Measurements from ENCODE around the gene TMEM132C.

The TMEM132C gene

DNA sequence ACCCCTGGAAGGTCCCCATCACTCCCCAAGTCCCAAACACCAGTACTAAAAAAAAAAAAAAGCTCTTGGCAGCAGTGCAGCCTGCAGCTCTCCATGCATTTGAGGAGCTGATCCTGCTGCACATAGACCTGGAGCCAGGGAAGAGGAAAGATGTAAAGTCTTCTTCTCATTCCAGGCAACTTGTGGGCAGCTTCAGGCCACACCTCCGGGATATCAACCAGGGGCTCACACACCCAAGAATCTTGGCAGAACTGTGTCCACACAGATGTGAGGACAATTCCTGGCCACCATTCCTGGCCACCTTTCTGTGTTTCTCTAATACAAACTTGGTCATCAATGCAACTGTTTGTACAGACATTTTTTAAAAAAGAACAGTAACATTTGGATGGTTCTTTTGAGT is 72.7 kb downstream of the TMEM132C start:
- DNase-seq, result no peak

DNA sequence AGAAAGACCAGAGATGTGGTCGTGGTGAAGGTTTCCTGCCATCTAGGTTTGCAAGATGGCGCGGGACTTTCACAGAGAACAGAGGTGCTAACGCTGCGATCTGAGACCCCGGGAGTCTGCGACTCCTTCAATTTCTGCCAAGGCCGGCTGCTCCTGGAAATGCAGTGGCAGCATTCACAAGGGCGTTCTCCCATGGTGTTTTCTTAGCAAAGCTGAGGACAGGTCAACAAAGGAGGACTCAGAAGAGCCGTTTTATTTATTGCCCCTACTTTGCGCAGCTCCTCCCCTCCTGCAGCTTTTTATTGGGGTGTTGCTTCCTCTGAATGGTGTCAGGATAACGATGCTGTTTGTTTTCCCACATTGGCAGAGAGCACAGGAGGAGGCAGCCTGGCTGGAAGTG is 86.3 kb downstream of the TMEM132C start:
- DNase-seq, result no peak

DNA sequence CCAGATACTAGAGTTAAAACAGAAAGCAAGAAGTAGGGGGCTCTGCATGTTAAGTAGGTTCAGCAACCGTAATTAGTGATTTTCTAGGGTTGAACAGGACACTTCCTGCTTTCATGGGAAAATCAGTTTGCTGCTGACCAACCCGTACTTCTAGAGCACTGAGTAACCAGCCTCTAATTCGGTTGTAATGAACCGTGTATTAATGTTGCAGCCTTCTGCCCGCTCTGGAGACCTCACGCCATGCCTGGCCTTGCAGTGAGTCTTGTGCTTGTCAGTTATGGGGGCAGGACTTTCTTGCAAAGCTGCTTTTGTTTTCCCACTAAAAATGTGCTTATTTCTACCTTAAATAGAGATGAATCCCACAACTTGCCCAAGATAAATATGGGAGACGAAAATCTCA is 89.6 kb downstream of the TMEM132C start:
- no peak for DNase-seq

DNA sequence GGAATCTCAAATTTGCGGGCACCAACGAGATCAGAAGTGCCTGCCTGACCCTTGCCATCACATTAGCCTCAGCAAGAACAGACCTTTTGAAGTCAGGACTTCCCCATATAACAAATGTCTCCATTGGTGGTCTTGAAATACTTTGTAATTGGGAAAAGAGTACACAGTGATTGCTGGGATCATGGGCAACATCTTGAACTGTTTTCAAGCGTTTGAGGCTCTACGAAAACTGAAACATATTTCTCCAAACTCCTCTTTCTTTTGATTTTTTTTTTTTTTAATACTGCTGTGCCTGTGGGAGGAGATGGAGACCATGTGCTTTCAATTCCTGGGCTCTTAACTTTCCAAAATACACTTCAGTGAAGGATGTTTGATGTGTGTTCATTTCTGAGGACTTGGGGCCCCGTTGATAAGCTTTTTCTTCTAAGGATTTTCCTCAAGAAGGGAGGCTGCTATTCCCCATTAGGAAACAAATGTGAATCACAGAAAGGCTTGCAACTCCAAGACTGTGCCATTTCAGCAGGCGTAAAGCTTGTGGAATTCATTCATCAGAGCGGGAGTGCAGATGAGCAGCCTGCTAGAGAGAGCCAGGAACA is 94.5 kb downstream of the TMEM132C start:
- DNase-seq, result no peak

DNA sequence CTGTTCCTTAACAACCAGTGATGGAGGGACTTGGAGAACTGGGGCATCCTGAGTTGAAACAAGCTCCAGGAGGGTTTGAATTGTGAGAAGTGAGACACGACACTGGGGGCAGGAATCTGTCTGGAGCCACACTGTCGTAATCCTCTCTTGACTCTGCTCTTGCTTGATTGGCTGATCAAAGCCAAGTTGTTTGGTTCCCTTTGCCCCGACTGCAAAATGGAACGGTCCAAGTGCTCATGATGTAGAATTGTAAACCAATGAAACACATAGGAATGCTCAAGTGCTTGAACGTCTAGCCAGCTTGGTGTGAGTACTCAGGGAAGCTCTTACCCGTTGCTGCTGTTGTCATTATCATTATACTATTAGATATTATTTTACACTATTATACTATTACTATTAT is 98.1 kb downstream of the TMEM132C start:
- no peak for DNase-seq

DNA sequence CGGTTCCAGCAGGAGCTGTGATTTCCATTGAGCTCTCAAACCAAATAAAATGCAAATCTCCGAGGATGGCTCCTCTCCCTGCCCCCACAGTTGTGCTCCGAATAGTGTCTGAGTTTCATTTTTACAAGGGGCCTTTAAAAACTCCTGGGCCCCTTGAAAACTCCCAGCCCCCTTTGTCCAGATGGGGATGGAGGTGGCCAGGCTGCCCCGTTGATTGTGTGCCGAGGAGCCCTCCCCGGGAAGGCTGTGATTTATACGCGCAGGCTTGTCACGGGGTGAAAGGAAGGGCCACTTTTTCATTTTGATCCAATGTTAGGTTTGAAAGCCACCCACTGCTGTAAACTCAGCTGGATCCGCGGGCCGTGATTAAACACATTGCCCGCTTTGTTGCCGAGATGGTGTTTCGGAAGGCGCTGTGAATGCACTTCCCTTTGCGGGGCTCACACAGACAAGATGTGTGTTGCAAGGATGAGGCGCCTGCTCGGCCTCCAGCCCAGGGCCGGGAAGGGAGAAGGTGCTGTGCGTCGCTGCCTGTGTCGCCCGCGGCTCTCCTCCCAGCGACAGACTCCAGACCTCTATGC is 98.8 kb downstream of the TMEM132C start:
- no peak for DNase-seq

DNA sequence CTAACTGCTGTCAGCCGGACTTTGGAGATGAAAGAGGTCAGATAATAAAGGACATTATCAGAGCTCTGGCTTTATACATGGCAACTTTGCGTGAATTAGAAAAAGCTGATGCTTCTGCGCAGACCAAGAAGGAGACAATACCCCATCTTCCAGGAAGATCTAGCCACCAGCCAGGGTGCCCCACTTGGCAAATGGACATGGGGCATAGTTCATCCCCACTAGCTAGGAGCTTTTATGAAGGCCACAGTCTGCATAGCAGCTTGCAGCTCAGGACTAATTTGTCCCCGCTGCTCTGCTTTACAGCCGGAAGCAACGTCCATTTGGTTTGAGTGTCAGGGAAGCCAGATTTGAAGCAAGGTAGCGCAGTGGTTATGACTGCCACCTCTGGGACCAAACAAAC is 101.0 kb downstream of the TMEM132C start:
- no peak for DNase-seq

DNA sequence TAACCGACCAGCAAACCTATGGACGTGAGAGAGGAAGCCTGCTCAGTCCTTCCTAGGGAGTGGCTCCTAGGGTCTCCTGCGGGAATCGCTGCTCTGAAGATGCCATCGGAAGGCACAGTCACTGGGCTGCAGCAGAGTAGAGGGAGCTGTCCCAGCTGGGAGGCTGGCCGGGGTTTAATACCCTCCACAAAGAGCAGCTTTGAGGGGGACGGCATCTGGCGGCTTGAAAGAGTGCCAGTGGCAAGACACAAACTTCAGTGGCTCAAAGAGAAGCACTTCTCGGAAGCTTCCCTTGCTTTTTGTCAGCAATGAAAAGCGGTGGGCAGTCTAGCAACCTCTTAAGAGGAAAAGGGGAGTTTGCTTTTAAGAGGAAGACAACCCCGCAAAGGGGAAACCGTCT is 114.6 kb downstream of the TMEM132C start:
- DNase-seq, result no peak

DNA sequence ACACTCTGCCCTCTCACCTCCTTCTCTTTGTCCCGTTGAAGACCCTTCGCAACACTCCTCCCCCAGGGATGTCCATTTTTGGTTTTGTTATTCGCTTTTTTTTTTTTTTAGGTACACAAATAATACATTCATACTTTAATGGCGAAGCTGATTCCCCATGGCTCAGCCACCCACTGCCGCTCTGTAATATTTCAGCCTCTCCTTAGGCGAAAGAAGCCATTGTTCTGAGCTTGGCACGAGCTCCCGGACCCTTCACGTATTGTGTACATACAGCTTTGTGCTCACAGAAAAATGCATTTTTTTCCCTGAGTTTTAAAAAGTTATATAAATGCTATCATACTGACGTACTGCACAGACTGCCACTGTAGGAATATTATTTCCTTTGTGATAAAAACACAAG is 115.0 kb downstream of the TMEM132C start:
- DNase-seq, result no peak

DNA sequence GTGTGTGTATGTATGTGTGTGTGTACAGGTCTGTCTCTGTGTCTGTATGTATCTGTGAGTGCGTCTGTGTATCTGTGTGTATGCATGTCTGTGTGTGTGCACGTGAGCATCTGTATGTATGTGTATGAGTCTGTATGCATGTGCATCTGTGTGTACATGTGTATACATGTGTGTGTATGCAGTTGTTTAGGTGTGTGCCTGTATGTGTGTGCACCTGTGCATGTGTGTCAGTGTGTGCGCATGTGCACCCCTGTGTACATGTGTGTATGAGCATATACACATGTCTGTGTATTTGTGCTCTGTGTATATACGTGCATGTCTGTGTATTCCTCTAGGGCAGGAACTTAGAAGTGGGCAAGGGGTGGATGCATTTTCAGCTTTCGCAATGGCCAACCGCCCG is 116.0 kb downstream of the TMEM132C start:
- DNase-seq, result no peak

DNA sequence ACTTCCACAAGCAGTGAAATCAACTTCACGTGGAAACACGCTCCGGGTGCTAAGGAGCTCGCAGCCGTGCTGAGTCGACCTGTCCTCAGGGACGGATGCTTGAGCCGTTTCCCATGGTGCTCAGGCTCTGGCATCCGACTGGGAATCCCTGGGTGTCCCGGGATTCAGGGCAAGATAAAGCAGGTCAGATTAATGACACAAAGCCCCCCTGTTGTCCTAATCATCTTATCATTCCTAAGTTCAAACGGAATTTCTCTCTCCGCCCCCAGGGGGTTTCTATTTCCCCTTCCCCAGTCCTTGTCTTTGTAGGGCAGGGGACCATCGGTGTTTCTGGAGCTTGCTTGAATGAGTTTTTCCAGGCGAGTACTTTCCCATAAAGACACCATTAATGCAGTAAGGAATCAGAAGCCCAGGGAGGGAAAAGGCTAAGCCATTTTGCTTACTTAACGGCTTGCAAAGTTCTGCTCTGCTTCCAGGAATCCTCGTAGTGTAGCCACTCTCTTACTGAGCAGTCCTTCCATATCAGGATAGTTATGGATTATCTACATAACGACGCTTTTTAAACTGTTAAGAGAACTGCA is 116.5 kb downstream of the TMEM132C start:
- DNase-seq, result no peak

DNA sequence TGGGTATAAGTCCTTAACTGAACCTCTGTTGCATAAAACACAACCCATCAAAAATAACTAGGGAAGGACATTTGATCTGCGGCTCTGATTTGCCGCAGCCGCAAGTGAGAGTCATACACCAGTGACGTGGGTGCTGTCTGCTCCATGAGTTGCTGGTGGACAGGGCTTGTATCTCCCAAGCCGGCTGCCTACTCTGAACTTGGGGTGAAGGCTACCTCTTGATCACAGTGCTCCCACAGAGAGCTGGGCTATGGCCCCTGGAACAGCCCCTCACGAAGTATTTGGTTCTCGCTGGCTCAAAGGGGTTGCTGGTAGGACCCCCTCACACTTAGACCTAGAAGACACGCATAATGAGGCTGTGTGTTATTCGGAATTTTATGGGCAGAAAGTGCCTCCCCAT is 118.8 kb downstream of the TMEM132C start:
- no peak for DNase-seq

DNA sequence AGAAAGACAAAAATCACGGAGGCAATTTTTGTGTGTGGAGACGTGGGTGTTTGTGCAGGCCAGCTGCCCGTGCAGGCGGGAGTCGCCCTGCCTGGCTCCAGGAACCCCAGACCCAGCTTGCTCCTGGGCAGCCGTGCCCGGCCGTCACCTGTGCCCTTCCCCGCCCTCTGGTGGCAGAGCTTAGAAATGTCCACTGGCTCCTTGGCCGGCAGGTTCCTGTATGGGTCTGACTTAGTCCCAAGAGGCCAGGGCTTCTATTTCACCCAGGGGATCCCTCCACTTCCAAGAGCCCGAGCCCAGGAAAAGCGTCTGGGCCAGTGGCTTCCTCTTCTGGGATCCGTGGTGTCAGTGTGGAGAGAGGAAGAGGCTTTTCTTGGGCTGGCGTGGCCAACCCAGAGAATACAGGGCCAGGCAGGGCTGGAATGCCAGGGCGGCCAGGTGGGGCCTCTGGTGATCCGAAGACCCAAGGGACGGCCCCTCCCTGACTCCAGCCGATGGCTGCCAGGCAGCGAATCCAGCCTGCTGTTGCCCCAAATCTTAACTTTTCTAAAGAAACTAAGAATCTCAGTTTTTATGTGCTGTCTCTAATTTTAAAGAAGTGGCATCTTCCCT is 120.9 kb downstream of the TMEM132C start:
- peak; percentile 2 for DNase-seq

DNA sequence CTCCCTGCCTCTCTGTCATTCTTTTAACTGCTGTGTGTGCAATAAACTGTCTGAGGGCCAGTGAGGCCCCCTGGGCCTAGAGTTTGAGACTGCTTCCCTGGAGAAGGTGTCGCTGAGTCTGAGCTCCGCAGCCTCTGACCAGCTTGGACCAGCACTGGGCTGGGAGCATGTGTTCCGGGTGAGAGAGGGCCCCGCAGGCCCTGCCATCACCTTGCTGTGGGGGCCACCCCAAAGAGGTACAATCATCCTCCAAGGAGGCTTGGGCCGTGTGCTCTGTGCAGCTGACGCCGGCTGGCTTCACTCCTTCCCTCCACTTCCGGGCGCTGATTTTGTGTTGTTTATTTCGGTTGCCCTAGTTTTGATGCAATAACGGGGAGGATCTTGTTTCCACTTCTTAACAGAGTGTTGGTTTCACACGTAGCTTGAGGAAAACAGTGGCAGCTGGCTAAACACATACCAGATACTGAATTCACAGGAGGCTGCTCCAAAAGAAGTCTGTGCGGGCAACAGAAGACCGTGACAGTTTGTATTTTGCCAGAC is 121.6 kb downstream of the TMEM132C start:
- peak; percentile 20 for DNase-seq

DNA sequence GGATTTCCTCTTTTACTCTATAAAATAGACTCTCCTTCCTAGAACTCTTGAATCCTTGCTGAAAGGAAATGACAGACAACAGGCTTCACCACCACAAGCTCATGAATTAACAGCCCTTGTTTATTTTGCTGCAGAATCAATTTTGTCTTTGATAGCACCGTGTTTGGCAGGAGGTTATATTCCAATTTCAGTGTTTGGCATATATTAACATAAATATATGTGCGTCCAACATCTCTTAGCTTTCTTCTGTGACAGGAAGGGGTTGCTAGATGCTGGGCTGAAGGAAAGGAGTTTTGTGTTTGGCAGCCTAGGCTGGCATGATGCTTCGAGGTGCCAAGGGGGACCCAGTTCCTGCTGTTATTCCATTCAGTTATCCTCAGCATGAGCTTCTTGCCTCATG is 126.4 kb downstream of the TMEM132C start:
- no peak for DNase-seq

DNA sequence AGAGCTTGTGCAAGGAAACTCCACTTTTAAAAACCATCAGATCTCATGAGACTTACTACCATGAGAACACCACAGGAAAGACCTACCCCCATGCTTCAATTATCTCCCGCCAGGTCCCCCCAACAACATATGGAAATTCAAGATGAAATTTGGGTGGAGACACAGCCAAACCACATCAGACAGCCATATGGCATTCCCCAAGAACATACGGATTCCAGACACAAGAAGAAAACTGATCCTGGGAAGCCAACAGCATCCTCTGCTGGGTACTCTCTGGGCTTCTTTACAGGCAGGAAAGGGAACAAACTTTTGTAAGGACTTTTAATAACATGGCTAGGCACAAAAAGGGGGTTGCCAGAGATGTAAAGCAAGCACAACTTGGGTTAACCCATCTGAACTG is 127.2 kb downstream of the TMEM132C start:
- no peak for DNase-seq

DNA sequence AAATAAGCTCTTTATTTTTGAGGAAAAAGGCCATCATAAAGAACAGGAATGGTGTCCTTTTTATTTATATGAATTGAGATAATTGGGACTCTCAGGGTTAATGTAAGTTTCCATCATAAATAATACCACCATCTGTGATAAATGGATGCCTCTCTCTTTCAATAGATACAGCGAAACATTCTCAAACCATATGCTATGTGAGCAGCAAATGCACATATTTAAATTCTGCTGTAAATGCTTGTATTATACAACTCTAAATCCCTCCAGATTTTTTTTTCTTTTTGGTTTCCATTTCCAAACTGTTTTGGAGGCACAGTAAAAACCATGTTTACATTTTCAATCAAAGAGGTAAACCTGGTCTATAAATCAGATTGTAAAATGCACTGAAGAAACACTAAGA is 132.3 kb downstream of the TMEM132C start:
- no peak for DNase-seq

DNA sequence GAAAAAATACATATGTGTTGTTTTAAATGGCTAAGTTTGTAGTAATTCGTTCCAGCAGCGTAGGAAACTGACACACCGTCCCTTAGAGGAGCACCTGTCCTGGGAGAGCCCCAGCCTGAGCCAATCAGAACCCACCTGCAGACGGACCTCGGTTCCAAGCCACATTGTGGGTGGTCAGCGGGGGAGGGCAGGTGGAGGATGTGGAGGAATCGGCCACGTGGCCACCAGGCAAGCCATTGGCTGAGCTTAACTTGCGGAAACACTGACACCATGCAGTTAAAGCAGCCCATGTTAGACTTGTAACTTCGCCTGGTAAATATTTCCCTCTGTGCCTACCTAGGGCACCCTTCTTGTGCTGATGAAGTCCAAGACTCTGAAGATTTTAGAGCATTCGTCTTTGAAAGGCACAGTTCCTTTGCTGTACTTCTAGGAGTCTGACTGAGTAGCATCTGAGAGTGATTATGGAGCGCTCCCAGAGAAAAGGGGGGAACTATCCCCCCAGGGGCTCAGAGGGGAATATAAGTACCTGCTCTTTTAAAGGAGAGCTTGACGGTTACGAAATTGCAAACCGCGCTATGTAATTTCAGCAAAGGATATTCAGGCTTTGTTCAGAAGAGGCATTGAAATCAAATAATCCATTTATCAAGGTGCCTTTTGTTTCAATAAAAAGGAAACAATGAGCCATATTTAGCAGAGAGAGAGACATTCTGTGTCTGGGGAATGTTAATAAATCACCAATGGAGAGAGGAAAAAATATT is 135.7 kb downstream of the TMEM132C start:
- no peak for DNase-seq

DNA sequence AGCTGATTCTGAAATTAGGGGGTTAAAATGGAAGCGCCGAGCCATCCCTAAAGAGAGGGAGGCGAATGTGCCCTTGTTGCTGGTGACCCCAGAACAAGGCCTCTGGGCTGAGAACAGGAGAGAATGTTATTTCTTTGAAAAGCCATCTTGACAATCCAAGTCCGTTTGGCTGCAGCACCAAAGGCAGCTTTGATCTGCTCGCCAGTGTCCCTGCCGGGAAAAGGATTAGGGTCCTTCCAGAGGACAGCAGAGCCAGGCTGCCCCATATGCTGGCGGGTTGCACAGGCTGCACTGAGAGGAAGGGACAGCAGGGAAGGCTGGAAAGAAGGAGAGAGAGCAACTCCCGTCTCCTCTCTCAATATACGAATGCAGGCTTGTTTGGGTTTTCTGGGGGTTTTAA is 141.7 kb downstream of the TMEM132C start:
- no peak for DNase-seq

DNA sequence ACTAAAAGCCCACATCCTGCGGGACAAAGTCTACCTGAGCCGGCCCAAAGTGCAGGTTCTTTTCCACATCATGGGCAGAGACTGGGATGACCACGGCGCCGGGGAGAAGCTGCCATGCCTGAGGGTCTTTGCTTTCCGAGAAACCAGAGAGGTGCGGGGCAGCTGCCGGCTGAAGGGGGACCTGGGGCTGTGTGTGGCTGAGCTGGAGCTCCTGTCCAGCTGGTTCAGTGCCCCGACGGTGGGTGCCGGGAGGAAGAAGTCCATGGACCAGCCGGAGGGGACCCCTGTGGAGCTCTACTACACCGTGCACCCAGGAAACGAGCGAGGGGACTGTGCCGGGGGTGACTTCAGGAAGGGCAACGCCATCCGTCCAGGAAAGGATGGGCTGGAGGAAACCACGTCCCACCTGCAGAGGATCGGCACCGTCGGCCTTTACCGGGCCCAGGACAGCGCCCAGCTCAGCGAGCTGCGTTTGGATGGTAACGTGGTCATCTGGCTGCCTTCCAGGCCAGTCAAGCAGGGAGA is 148.1 kb downstream of the TMEM132C start:
- DNase-seq, result no peak

DNA sequence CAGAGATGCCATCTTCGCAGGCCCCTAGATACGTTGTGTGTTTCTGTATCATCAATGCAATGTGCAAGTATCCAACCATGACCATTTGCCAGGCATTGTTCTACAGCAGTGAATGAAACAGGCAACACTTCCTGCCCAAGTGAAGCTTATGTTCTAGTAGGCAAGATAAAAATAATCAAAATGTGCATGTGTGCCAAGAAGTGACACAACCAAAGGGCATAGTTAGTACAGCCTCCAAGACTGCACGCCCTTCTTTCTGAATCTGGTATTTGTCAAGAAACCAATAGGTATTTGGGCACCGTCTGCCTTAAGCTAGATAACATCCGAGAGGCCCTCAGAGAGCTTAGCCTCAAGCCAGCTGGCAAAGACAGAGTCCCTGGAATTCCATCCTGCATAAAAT is 152.0 kb downstream of the TMEM132C start:
- DNase-seq, result no peak

DNA sequence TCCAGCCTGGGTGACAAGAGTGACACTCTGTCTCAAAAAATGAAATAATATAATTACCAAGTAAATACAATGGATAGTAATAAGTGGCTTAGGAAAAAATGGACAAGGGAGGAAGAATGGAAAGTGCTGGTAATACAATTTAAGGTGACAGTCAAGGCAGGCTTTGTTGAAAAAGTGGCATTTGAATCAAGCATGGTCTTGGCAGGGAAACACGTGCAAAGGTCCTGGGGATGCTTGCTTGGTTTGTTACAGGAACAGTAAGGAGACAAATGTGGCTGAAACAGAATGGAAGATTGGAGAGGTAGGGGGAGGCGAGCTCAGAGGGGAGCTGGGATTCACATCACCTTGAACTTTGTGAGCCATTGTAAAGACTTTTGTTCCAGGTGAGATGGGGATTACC is 153.2 kb downstream of the TMEM132C start:
- no peak for DNase-seq

DNA sequence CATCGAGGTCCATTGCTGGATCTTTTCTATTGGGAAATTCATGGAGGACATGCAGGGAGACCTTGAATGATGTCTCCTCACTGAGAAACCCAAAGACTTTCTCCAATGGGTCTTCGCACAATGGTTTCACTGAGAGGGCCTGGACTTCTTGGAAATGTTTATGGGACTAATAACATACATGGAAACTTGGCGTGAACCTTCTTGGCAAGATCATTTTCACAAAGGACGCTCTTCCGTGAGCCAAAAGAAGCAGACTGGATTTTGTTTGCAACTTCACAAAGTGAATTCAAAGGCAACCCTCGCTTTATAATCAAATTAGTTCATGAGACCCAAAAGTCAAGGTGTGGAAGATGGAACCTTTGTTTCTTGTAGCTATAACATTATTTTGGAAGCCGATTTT is 154.4 kb downstream of the TMEM132C start:
- DNase-seq, result no peak

Data from CD4-positive, alpha-beta T cell treated with Interleukin-4 for 4 hours (primary cell).